ENCODE data around the gene UCHL1. TPM values are rescaled to one million over a fixed set of nuclear protein-coding genes. Genes with fewer than 3 reads are reported as not detected.

The UCHL1 gene
- total and polyA plus RNA-seq, 10 of the 15 experiments (the other 5 are each of a cell fraction or from before 2014, with no cell fraction given), result 0.29 to 178 (median 125) TPM

DNA sequence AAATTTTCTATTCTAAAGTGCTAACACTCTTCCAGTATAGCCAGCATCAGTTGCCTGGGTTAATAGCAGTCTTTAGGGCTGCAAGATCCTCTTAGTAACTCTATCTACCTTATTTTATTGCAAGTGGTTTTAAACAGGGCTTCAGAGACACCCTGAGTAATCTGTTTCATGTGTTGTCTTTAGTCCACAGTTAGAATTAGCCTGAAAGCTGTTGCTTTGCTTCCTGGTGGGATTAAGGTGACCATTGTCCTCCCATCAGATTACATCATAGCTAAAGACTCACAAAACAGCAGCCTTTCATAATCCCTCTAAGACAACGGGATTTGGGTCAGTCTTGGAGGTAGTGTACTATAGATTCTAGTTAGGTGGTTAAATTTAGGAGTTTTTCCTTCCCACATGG lies 7.5 kb downstream of the UCHL1 start:
- Histone ChIP-seq H3K36me3 (ENCODE audit: control insufficient read depth in 2 of 2, insufficient read depth in 2 of 2, low read length in 1 of 2) (no peaks in the 10 kb centered on the region), H3K4me2 (ENCODE audit: control insufficient read depth, insufficient read depth) (no peak overlapping the region), H2AFZ (ENCODE audit: control insufficient read depth, low read depth, low read length) (no peak overlapping the region), H3K27me3 (replicated peaks in 1 of 2; ENCODE audit: control insufficient read depth in 2 of 2, insufficient read depth in 2 of 2, low read length in 1 of 2) (peaks cover 1 to 6% of the 10 kb centered on the region in 2 experiments; a peak in 1 of 4 replicates), H3K27ac (ENCODE audit: control insufficient read depth, insufficient read depth) (no peak overlapping the region), H3K9me3 (replicated peaks; ENCODE audit: control insufficient read depth, insufficient read depth, low read length) (no peaks in the 10 kb centered on the region), H3K4me3 (no peak overlapping the region), H3K4me1 (ENCODE audit: control insufficient read depth, insufficient read depth, low read length) (no peaks in the 10 kb centered on the region), H4K20me1 (ENCODE audit: control insufficient read depth, insufficient read depth) (no peaks in the 10 kb centered on the region), H3K79me2 (ENCODE audit: control insufficient read depth, insufficient read depth, low read length) (no peaks in the 10 kb centered on the region), H3K9ac (ENCODE audit: control insufficient read depth, insufficient read depth, low read length) (no peak overlapping the region)
- ChIA-PET SMC1A (ENCODE audit: uncharacterized antibody, unreplicated experiment) (interaction anchor here (1.0 kb wide), 1 partner anchor 18 kb away, joined by 3 read pairs; no protein-coding TSS in a partner anchor), CTCF (interaction anchor here (1.5 to 3.0 kb wide), 2 partner anchors 15 to 17 kb away, joined by 3 to 8 read pairs; no protein-coding TSS in a partner anchor), POLR2A (no interaction called here), RAD21 (ENCODE audit: unreplicated experiment) (no interaction called here)
- in situ Hi-C loops (cut with MboI) (no loop called here), intact Hi-C loops (cut with micrococcal nuclease; ENCODE audit: unreplicated experiment) (no loop called here)
- 0% methylated on average over 1 of the region's 1 CpG for WGBS (ENCODE audit: insufficient coverage, insufficient replicate concordance, low lambda C conversion rate, missing lambda C conversion rate)
- no peak for ATAC-seq
- TF ChIP-seq ZSCAN29 (IDR thresholded peaks at IDR 0.05) (no peak), DPF2 (IDR thresholded peaks at IDR 0.05) (no peak), BHLHE40 (IDR thresholded peaks at IDR 0.05; ENCODE audit: borderline replicate concordance in 1 of 2, low read depth in 2 of 2, low read length in 1 of 2) (no peak), ZBED1 (IDR thresholded peaks at IDR 0.05; ENCODE audit: borderline replicate concordance) (no peak), MAX (IDR thresholded peaks at IDR 0.05; ENCODE audit: low read depth, low read length) (no peak)
- TF ChIP-seq, protein P1, sequence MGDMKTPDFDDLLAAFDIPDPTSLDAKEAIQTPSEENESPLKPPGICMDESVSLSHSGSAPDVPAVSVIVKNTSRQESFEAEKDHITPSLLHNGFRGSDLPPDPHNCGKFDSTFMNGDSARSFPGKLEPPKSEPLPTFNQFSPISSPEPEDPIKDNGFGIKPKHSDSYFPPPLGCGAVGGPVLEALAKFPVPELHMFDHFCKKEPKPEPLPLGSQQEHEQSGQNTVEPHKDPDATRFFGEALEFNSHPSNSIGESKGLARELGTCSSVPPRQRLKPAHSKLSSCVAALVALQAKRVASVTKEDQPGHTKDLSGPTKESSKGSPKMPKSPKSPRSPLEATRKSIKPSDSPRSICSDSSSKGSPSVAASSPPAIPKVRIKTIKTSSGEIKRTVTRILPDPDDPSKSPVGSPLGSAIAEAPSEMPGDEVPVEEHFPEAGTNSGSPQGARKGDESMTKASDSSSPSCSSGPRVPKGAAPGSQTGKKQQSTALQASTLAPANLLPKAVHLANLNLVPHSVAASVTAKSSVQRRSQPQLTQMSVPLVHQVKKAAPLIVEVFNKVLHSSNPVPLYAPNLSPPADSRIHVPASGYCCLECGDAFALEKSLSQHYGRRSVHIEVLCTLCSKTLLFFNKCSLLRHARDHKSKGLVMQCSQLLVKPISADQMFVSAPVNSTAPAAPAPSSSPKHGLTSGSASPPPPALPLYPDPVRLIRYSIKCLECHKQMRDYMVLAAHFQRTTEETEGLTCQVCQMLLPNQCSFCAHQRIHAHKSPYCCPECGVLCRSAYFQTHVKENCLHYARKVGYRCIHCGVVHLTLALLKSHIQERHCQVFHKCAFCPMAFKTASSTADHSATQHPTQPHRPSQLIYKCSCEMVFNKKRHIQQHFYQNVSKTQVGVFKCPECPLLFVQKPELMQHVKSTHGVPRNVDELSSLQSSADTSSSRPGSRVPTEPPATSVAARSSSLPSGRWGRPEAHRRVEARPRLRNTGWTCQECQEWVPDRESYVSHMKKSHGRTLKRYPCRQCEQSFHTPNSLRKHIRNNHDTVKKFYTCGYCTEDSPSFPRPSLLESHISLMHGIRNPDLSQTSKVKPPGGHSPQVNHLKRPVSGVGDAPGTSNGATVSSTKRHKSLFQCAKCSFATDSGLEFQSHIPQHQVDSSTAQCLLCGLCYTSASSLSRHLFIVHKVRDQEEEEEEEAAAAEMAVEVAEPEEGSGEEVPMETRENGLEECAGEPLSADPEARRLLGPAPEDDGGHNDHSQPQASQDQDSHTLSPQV (IDR thresholded peaks at IDR 0.05), result no peak
- no peak for FAIRE-seq
- DNase-seq (ENCODE audit: low read depth, low spot score), result no peak
- no TSS peak for BruUV-seq (replicated peaks)

All from GM12878 (cell line).